ENCODE measurements around the gene SF3B2.

Gene SF3B2

DNA sequence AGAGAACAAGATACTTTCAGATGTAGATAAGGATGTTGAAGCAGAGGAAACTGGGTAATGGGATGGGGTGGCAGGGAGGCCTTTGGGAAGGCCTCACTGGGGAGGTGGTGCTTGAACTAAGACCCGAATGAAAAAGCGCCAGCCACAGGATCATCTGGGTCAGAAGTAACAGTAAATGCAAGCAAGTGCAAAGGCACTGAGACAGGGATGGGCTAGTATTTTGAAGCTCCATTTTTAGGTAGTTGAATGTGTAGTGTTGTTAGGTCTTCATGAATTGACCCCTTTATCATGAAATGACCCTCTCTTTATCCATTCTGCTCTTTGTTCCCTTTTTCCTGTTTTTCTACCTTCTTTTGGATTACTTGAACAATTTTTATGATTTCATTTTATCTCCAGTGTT, 11.7 kb downstream of the SF3B2 start:
- Mint-ChIP-seq H3K4me3 (no peak overlapping the region), H3K4me1 (peaks cover 50% of the 10 kb centered on the region), H3K36me3 (ENCODE audit: insufficient read depth) (peaks cover 87% of the 10 kb centered on the region), H3K27me3 (no peaks in the 10 kb centered on the region), H3K9me3 (no peaks in the 10 kb centered on the region), H3K27ac (ENCODE audit: low read depth) (no peak overlapping the region)
- no peak for DNase-seq (ENCODE audit: low spot score in 2 of 2)
- no peak for ATAC-seq (replicated peaks; ENCODE audit: extremely low read depth, poor library complexity, severe bottlenecking)

DNA sequence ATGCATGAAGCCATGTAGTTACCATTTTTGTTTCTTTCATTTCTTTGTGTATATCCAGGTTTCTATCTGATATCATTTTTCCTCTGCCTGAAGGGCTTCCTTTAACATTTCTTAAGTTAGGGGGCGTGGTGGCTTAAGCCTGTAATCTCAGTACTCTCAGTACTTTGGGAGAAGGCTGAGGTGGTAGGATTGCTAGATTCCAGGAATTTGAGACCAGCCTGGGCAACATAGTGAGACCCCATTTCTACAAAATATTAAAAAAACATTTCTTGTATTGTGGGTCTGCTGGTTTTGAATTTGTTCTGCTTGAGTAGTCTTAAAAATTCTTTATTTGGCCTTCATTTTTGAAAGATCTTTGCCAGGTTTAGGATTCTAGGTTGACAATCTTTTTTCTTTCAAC, 12.4 kb downstream of the SF3B2 start:
- Mint-ChIP-seq H3K4me3 (no peak overlapping the region), H3K9me3 (no peaks in the 10 kb centered on the region), H3K36me3 (ENCODE audit: insufficient read depth) (peaks cover 86% of the 10 kb centered on the region), H3K4me1 (peaks cover 54% of the 10 kb centered on the region), H3K27ac (ENCODE audit: low read depth) (peak overlapping the region; percentile 62), H3K27me3 (no peaks in the 10 kb centered on the region)
- no peak for DNase-seq (ENCODE audit: low spot score in 2 of 2)
- no peak for ATAC-seq (replicated peaks; ENCODE audit: extremely low read depth, poor library complexity, severe bottlenecking)

DNA sequence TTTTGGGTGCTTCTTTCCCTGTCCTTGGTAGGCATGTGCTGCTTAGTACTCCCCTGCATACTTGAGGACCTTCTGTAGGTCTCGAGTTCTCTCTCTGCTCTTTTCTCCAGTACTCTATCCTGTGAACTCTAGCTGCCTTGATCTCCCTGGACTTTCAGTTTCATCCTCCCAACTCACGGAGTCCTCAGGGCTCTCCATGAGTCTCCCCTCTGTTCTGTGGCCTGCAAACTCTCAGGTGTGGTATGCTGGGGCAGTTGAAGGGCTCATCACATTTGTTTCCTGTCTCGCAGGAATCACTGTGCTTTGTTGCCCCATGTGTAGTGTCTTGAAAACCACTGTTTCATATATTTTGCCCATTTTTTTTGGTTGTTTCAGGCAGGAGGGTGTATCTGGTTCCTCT, 14.6 kb downstream of the SF3B2 start:
- DNase-seq (ENCODE audit: low spot score in 2 of 2) (no peak), ATAC-seq (replicated peaks; ENCODE audit: extremely low read depth, poor library complexity, severe bottlenecking) (no peak)
- H3K4me1 Mint-ChIP-seq: peaks cover 50% of the 10 kb centered on the region
- peaks cover 69% of the 10 kb centered on the region for H3K36me3 Mint-ChIP-seq (ENCODE audit: insufficient read depth)
- H3K27ac Mint-ChIP-seq (ENCODE audit: low read depth): peak overlapping the region; percentile 38
- no peaks in the 10 kb centered on the region for H3K9me3 Mint-ChIP-seq
- H3K27me3 Mint-ChIP-seq: no peaks in the 10 kb centered on the region
- no peak overlapping the region for H3K4me3 Mint-ChIP-seq

DNA sequence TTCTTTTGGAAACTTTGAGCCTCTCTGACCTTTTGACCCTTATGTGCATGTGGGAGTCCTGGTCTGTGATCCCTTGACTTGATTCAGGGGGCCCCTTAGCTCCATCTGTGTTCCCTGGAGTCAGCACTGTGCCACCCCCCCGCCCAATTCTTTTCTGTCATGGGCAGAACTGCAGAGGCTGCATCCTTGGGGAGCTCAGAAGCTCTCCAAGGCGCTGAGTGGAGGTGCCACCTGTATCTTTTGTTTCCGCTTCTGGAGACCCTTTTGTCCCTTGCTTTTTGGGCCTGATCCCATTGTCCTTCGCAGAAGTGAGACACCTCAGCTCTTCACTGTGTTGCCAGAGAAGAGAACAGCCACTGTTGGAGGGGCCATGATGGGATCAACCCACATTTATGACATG, 15.5 kb downstream of the SF3B2 start:
- no peak for ATAC-seq (replicated peaks; ENCODE audit: extremely low read depth, poor library complexity, severe bottlenecking)
- Mint-ChIP-seq H3K4me1 (peaks cover 59% of the 10 kb centered on the region), H3K27ac (ENCODE audit: low read depth) (peak overlapping the region; percentile 78), H3K4me3 (peak overlapping the region; percentile 55), H3K9me3 (no peaks in the 10 kb centered on the region), H3K36me3 (ENCODE audit: insufficient read depth) (peaks cover 68% of the 10 kb centered on the region), H3K27me3 (no peaks in the 10 kb centered on the region)
- DNase-seq (ENCODE audit: low spot score in 2 of 2): no peak

DNA sequence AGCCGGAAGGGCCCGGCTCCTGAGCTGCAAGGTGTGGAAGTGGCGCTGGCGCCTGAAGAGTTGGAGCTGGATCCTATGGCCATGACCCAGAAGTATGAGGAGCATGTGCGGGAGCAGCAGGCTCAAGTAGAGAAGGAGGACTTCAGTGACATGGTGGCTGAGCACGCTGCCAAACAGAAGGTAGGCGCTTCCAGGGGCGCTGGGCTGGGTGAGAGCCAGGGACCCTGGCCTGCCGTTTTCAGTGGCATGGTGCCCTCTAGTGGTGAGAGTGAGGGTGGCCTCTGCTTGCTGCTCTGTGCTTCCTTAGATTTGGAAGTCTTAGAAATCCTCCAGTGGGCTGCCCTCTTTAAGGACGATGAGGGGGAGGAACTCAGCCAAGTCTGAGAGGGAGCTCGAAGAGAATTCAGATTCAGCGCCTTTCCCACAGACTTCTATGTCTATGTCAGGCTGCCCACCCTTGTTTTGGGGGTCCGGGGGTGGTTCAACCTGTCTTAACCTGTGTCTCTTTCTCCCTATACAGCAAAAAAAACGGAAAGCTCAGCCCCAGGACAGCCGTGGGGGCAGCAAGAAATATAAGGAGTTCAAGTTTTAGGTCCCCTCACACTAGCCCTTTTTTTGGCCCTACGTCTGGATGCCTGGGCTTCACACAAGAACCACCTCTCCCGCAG, 16.1 kb downstream of the SF3B2 start:
- DNase-seq (ENCODE audit: low spot score in 2 of 2) (peak; percentile 58 to 64), ATAC-seq (replicated peaks; ENCODE audit: extremely low read depth, poor library complexity, severe bottlenecking) (no peak)
- Mint-ChIP-seq H3K4me1 (peaks cover 66% of the 10 kb centered on the region), H3K27ac (ENCODE audit: low read depth) (peak overlapping the region; percentile 78), H3K36me3 (ENCODE audit: insufficient read depth) (peaks cover 62% of the 10 kb centered on the region), H3K4me3 (peak overlapping the region; percentile 55), H3K9me3 (no peaks in the 10 kb centered on the region), H3K27me3 (no peaks in the 10 kb centered on the region)

DNA sequence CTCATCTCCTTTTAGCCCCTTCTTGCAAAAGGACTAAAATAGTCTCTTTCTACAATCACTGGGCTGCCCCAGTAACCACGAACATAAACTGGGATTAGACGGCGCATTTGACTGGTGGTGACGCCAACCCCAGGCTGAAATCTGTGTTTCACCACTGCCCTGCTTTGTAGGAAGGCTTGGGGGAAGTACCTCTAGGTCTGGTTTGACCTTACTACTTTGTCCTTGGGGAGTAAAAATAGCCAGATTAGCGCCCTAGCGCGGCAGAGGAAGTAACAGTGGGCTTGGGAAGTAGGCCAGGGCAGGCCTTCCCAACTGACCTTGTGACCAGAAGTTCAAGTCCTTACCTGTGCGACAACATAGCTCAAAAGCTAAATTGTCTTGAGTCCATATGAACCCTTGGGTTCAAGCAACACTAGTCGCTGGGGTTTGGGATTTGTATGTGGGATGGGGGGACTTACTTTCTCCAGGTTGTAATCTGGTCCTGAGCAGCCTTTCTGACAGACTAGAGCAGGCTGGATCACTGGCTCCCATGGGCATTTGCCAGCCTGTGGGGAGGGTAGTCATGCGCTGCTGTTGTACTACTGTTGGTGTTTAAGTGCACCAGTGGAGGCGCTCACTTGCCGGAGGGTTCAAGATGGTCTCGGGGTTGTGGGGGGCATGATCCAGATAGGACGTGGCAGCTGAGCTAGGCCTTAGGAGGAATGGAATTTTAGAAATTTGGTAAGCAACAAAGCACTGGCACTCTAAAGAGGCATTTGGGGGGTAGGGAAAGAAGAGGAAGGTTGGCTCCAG, 17.0 kb downstream of the SF3B2 start:
- DNase-seq (ENCODE audit: low spot score in 2 of 2) (no peak), ATAC-seq (replicated peaks; ENCODE audit: extremely low read depth, poor library complexity, severe bottlenecking) (peak; percentile 17)
- H3K4me1 Mint-ChIP-seq: peaks cover 60% of the 10 kb centered on the region
- no peaks in the 10 kb centered on the region for H3K9me3 Mint-ChIP-seq
- peak overlapping the region; percentile 97 for H3K27ac Mint-ChIP-seq (ENCODE audit: low read depth)
- H3K27me3 Mint-ChIP-seq: no peaks in the 10 kb centered on the region
- H3K36me3 Mint-ChIP-seq (ENCODE audit: insufficient read depth): peaks cover 57% of the 10 kb centered on the region
- H3K4me3 Mint-ChIP-seq: peak overlapping the region; percentile 92

DNA sequence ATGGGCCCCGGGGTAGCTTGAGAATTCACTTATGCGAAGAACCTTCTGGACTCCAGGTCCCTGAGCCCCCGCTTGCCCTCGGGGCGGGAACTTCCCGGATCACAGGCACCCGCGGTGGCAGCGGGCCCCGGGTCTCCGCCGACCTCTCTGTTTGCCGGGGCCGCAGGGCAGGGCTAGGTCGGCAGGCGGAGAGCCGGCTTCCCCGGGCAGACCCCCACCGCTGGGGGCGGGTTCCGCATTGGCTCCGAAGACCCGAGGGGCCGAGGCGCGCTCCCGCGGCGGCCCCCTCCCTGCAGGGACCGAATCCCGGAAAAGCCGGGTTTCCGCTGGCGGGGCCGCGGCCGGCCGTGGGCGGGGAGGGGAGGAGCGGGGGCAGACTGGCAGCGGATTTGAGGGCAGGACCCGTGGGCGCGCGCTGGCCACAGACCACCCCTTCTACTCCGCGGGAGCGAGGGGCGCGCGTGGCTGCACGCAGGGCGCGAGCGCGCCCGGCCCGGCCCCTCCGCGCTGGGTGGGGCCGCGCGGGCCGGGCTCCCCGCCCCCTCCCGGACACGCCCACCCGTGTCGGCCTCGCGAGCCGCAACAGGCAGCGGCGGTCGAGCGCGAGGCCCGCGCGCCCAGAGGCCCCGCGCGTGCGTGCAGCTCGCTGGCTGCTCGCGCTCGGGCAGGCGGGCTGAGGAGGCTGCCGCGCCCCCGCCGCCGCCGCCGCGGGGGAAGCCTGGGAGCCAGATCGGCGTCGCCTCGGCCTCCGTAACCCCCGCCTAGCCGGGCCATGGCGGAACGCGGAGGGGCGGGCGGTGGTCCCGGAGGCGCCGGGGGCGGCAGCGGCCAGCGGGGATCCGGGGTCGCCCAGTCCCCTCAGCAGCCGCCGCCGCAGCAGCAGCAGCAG, 17.8 kb downstream of the SF3B2 start, which contains the start of gene PACS1:
Gene PACS1 (plus strand): TSS at position 558 of the 889 bp plus-strand sequence. CDS start 215 bp downstream, at position 773.
- Mint-ChIP-seq H3K27me3 (no peaks in the 10 kb centered on the region), H3K4me1 (peaks cover 57% of the 10 kb centered on the region), H3K36me3 (ENCODE audit: insufficient read depth) (peaks cover 56% of the 10 kb centered on the region), H3K4me3 (peak within 1 kb of the TSS; percentile 98), H3K27ac (ENCODE audit: low read depth) (peak within 1 kb of the TSS; percentile 97), H3K9me3 (no peaks in the 10 kb centered on the region)
- DNase-seq (ENCODE audit: low spot score in 2 of 2) (peak; percentile 57 to 70), ATAC-seq (replicated peaks; ENCODE audit: extremely low read depth, poor library complexity, severe bottlenecking) (peak; percentile 66)

DNA sequence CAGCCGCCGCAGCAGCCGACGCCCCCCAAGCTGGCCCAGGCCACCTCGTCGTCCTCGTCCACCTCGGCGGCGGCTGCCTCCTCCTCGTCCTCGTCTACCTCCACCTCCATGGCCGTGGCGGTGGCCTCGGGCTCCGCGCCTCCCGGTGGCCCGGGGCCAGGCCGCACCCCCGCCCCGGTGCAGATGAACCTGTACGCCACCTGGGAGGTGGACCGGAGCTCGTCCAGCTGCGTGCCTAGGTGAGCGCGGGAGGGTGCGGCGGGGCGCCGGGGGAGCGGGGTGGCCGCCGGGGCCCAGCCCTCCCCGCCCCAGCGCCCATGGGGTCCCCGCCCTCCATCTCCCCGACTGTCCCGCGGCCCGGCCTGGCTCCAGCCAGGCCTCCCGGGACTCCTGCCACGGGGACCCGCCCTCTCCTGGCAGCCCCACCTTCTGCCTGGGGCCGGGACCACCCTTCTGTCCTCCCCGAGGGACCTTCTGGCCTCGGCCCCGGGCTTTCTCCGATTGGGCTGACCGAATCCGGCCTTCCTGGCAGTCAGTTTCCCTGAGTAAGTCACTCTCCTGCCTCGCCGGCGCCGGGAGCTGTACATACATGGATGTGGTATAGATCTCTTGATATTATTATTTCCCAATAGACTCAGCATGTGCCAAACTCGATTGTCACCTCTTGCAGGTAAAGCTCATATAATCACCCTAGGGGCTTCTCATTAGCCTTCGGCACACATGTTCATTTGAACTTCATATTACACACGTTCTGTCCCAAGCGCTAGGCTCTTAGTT, 18.6 kb downstream of the SF3B2 start:
- ATAC-seq (replicated peaks; ENCODE audit: extremely low read depth, poor library complexity, severe bottlenecking): peak; percentile 12
- Mint-ChIP-seq H3K9me3 (no peaks in the 10 kb centered on the region), H3K27me3 (no peaks in the 10 kb centered on the region)

DNA sequence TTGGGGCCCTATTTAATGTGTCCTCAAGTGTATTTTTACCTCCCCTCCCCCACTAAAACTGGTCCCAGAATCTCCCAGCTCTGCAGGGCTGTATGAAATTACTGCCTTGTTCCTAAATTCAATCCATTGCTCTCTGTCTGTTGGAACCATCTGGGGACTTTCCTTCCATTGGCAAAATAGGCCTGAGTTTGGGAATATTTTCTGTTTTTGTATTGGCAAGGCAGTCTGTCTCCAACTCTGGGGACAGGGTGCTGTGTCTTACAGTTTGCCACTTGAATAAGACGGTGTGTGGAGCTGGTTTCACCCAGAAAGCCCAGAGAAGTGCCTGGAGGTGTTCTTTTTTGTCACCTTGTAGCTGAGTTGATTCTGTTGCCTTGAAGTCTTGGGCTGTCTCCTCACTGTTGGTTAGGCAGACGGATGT, 19.2 kb downstream of the SF3B2 start:
- no peaks in the 10 kb centered on the region for H3K9me3 Mint-ChIP-seq
- H3K27ac Mint-ChIP-seq (ENCODE audit: low read depth): peak overlapping the region; percentile 93
- H3K27me3 Mint-ChIP-seq: no peaks in the 10 kb centered on the region
- peak overlapping the region; percentile 98 for H3K4me3 Mint-ChIP-seq
- H3K36me3 Mint-ChIP-seq (ENCODE audit: insufficient read depth): peaks cover 54% of the 10 kb centered on the region
- peak; percentile 17 for ATAC-seq (replicated peaks; ENCODE audit: extremely low read depth, poor library complexity, severe bottlenecking)
- DNase-seq (ENCODE audit: low spot score in 2 of 2): no peak
- H3K4me1 Mint-ChIP-seq: peaks cover 56% of the 10 kb centered on the region

More for the DNA sequence above, 18.6 kb downstream of the SF3B2 start:
- peak overlapping the region; percentile 98 for H3K4me3 Mint-ChIP-seq
- DNase-seq (ENCODE audit: low spot score in 2 of 2): no peak
- H3K4me1 Mint-ChIP-seq: peaks cover 57% of the 10 kb centered on the region
- peaks cover 54% of the 10 kb centered on the region for H3K36me3 Mint-ChIP-seq (ENCODE audit: insufficient read depth)
- H3K27ac Mint-ChIP-seq (ENCODE audit: low read depth): peak overlapping the region; percentile 93

DNA sequence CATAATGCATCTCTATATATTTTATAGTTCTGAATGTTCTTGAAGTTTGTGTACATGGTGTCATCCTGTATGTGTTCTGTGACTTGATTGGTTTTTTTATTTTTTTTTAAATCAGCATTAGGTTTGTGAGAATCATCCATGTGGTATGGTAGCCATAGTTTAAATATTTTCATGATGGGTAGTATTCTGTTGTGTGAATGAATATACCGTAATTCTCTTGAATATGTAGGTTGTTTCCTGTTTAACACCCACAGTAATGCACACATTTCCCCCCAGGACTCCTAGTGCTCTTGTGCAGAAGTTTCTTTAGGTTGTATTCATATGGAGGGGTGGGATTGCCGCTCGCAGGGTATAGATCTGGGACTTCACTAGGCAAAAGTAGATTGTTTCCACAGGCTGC, 19.9 kb downstream of the SF3B2 start:
- no peaks in the 10 kb centered on the region for H3K9me3 Mint-ChIP-seq

DNA sequence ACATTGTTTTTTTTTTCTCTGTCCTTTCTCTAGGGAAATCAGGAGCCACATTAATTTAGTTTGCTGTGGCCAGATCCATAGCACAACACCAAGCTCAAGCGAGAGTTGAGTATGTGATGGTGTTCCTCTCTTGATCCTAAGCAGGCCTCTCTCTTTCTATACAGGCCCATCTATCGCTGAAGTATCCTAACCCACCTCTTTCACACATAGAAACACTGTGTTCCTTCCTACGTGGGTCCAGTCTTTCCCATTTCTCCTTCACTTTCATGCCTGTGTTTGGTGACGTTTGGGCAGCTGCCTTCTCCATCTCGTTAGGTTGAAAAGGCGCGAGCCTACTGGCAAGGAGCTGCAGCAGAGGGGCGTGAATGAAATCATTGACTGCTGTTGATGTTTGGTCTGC, 20.4 kb downstream of the SF3B2 start:
- Mint-ChIP-seq H3K4me1 (peaks cover 49% of the 10 kb centered on the region), H3K36me3 (ENCODE audit: insufficient read depth) (peaks cover 46% of the 10 kb centered on the region), H3K27me3 (no peaks in the 10 kb centered on the region), H3K9me3 (no peaks in the 10 kb centered on the region), H3K27ac (ENCODE audit: low read depth) (peak overlapping the region; percentile 93), H3K4me3 (peak overlapping the region; percentile 98)
- ATAC-seq (replicated peaks; ENCODE audit: extremely low read depth, poor library complexity, severe bottlenecking) (no peak), DNase-seq (ENCODE audit: low spot score in 2 of 2) (no peak)

More for the DNA sequence above, 19.9 kb downstream of the SF3B2 start:
- no peaks in the 10 kb centered on the region for H3K27me3 Mint-ChIP-seq
- no peak for ATAC-seq (replicated peaks; ENCODE audit: extremely low read depth, poor library complexity, severe bottlenecking)
- peak overlapping the region; percentile 93 for H3K27ac Mint-ChIP-seq (ENCODE audit: low read depth)
- H3K4me1 Mint-ChIP-seq: peaks cover 49% of the 10 kb centered on the region
- peaks cover 47% of the 10 kb centered on the region for H3K36me3 Mint-ChIP-seq (ENCODE audit: insufficient read depth)
- no peak for DNase-seq (ENCODE audit: low spot score in 2 of 2)
- H3K4me3 Mint-ChIP-seq: peak overlapping the region; percentile 98

DNA sequence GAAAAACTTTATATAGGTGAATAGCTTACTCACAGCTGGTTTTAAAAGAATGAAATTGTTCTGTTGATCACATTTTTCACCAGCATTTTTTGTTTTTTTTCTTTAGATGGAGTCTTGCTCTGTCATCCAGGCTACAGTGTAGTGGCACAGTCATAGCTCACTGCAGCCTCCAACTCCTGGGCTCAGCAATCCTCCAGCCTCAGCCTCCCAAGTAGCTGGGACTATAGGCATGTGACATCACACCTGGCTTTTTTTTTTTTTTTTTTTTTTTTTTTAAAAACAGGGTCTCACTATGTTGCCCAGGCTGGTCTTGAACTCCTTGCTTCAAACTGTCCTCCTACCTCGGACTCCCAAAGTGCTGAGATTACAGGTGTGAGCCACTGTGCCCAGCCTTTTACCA, 21.5 kb downstream of the SF3B2 start:
- ATAC-seq (replicated peaks; ENCODE audit: extremely low read depth, poor library complexity, severe bottlenecking): no peak
- peaks cover 51% of the 10 kb centered on the region for H3K4me1 Mint-ChIP-seq
- DNase-seq (ENCODE audit: low spot score in 2 of 2): no peak
- no peaks in the 10 kb centered on the region for H3K27me3 Mint-ChIP-seq
- H3K27ac Mint-ChIP-seq (ENCODE audit: low read depth): no peak overlapping the region
- peaks cover 41% of the 10 kb centered on the region for H3K36me3 Mint-ChIP-seq (ENCODE audit: insufficient read depth)
- H3K9me3 Mint-ChIP-seq: no peaks in the 10 kb centered on the region
- no peak overlapping the region for H3K4me3 Mint-ChIP-seq
